ENCODE measurements around the gene BBIP1.

BBIP1 gene

GRCh38 chr10:110863956-110864355 lies 55.0 kb downstream of the BBIP1 start:
- DNase-seq (ENCODE audit: low spot score): no peak
- no peak for FAIRE-seq

- FAIRE-seq (no peak), DNase-seq (ENCODE audit: low spot score) (no peak)
These were observed 55.6 kb downstream of the BBIP1 start for GRCh38 chr10:110863361-110863760.

GRCh38 chr10:110862961-110863360 lies 56.0 kb downstream of the BBIP1 start:
- DNase-seq (ENCODE audit: low spot score) (no peak), FAIRE-seq (no peak)

GRCh38 chr10:110861930-110862649 lies 56.9 kb downstream of the BBIP1 start:
- DNase-seq (ENCODE audit: low spot score): no peak
- FAIRE-seq: no peak

GRCh38 chr10:110861476-110861875 lies 57.5 kb downstream of the BBIP1 start:
- DNase-seq (ENCODE audit: low spot score): no peak
- FAIRE-seq: no peak

- DNase-seq (ENCODE audit: low spot score) (no peak), FAIRE-seq (no peak)
These were observed 58.3 kb downstream of the BBIP1 start for GRCh38 chr10:110860576-110861241.

- FAIRE-seq: no peak
These were observed 59.0 kb downstream of the BBIP1 start for GRCh38 chr10:110859973-110860376.

GRCh38 chr10:110859206-110859972 lies 59.6 kb downstream of the BBIP1 start:
- no peak for FAIRE-seq
- no peak for DNase-seq (ENCODE audit: low spot score)

More at GRCh38 chr10:110859973-110860376, 59.0 kb downstream of the BBIP1 start:
- DNase-seq (ENCODE audit: low spot score): no peak

GRCh38 chr10:110858297-110858934 lies 60.6 kb downstream of the BBIP1 start:
- FAIRE-seq: no peak
- no peak for DNase-seq (ENCODE audit: low spot score)

- no peak for DNase-seq (ENCODE audit: low spot score)
- FAIRE-seq: no peak
These were observed 61.5 kb downstream of the BBIP1 start for GRCh38 chr10:110857265-110858171.

GRCh38 chr10:110853921-110854605 lies 64.9 kb downstream of the BBIP1 start:
- no peak for DNase-seq (ENCODE audit: low spot score)
- FAIRE-seq: no peak

- FAIRE-seq: no peak
- DNase-seq (ENCODE audit: low spot score): no peak
These were observed 66.0 kb downstream of the BBIP1 start for GRCh38 chr10:110852947-110853346.

GRCh38 chr10:110852255-110852896 lies 66.6 kb downstream of the BBIP1 start:
- no peak for FAIRE-seq
- DNase-seq (ENCODE audit: low spot score): peak; percentile 59

- DNase-seq (ENCODE audit: low spot score): no peak
- no peak for FAIRE-seq
These were observed 67.9 kb downstream of the BBIP1 start for GRCh38 chr10:110851020-110851612.

GRCh38 chr10:110850099-110850498 lies 68.9 kb downstream of the BBIP1 start:
- FAIRE-seq (no peak), DNase-seq (ENCODE audit: low spot score) (no peak)
